ENCODE measurements around the gene FAM50B. TPM values are rescaled to one million over a fixed set of nuclear protein-coding genes. Genes with fewer than 3 reads are reported as not detected.

The FAM50B gene
- total RNA-seq, 2 donors from 2014 or later: 9.9 to 15.6 TPM

- no peak overlapping the region for H3K27ac ChIP-seq
- no peak for ATAC-seq
Observed at GRCh38 chr6:3891883-3892282, 42.7 kb downstream of the FAM50B start.

GRCh38 chr6:3892603-3893002 is 43.4 kb downstream of the FAM50B start:
- Histone ChIP-seq H3K27me3 (no peaks in the 10 kb centered on the region), H3K9me3 (no peaks in the 10 kb centered on the region), H3K4me3 (no peak overlapping the region), H3K27ac (no peak overlapping the region), H3K36me3 (replicated peaks in 1 of 2; ENCODE audit: insufficient read depth in 1 of 2, low read depth in 2 of 2) (no peaks in the 10 kb centered on the region), H3K4me1 (peaks cover 4% of the 10 kb centered on the region)
- intact Hi-C loops (cut with DNase I): no loop called here
- DNase-seq: no peak
- TF ChIP-seq POLR2A (IDR thresholded peaks at IDR 0.05) (no peak), CTCF (IDR thresholded peaks at IDR 0.05) (no peak)
- no peak for ATAC-seq
- 90 to 95% methylated on average over 6 of the region's 6 CpGs for whole genome bisulfite sequencing, 2 donors

More at GRCh38 chr6:3891883-3892282, 42.7 kb downstream of the FAM50B start:
- H3K36me3 ChIP-seq (replicated peaks in 1 of 2; ENCODE audit: insufficient read depth in 1 of 2, low read depth in 2 of 2): no peaks in the 10 kb centered on the region
- DNase-seq: no peak
- intact Hi-C loops (cut with DNase I): no loop called here
- no peaks in the 10 kb centered on the region for H3K27me3 ChIP-seq
- WGBS, 2 donors: 42 to 43% methylated on average over 3 of the region's 3 CpGs
- H3K4me1 ChIP-seq: peaks cover 4% of the 10 kb centered on the region
- no peaks in the 10 kb centered on the region for H3K9me3 ChIP-seq
- H3K4me3 ChIP-seq: no peak overlapping the region
- no peak for TF ChIP-seq CTCF (IDR thresholded peaks at IDR 0.05)
- TF ChIP-seq POLR2A (IDR thresholded peaks at IDR 0.05): no peak

GRCh38 chr6:3893487-3893886 is 44.3 kb downstream of the FAM50B start:
- Histone ChIP-seq H3K27ac (no peak overlapping the region), H3K4me3 (no peak overlapping the region)

GRCh38 chr6:3893917-3894316 is 44.7 kb downstream of the FAM50B start:
- 84 to 88% methylated on average over 3 of the region's 3 CpGs for WGBS, 2 donors
- peaks cover 4% of the 10 kb centered on the region for H3K4me1 ChIP-seq
- DNase-seq: no peak
- H3K27ac ChIP-seq: no peak overlapping the region
- H3K4me3 ChIP-seq: no peak overlapping the region
- no peak for ATAC-seq
- no peaks in the 10 kb centered on the region for H3K9me3 ChIP-seq
- no peaks in the 10 kb centered on the region for H3K36me3 ChIP-seq (replicated peaks in 1 of 2; ENCODE audit: insufficient read depth in 1 of 2, low read depth in 2 of 2)
- TF ChIP-seq CTCF (IDR thresholded peaks at IDR 0.05): no peak
- TF ChIP-seq POLR2A (IDR thresholded peaks at IDR 0.05): no peak
- intact Hi-C loops (cut with DNase I): no loop called here
- no peaks in the 10 kb centered on the region for H3K27me3 ChIP-seq

More at GRCh38 chr6:3893487-3893886, 44.3 kb downstream of the FAM50B start:
- WGBS, 2 donors: 94 to 96% methylated on average over 10 of the region's 10 CpGs
- H3K9me3 ChIP-seq: no peaks in the 10 kb centered on the region
- intact Hi-C loops (cut with DNase I): no loop called here
- no peaks in the 10 kb centered on the region for H3K27me3 ChIP-seq
- no peaks in the 10 kb centered on the region for H3K36me3 ChIP-seq (replicated peaks in 1 of 2; ENCODE audit: insufficient read depth in 1 of 2, low read depth in 2 of 2)
- peaks cover 4% of the 10 kb centered on the region for H3K4me1 ChIP-seq
- no peak for TF ChIP-seq POLR2A (IDR thresholded peaks at IDR 0.05)
- no peak for TF ChIP-seq CTCF (IDR thresholded peaks at IDR 0.05)
- ATAC-seq (no peak), DNase-seq (no peak)

- TF ChIP-seq CTCF (IDR thresholded peaks at IDR 0.05) (no peak), POLR2A (IDR thresholded peaks at IDR 0.05) (no peak)
- Histone ChIP-seq H3K27ac (no peak overlapping the region), H3K36me3 (replicated peaks in 1 of 2; ENCODE audit: insufficient read depth in 1 of 2, low read depth in 2 of 2) (no peaks in the 10 kb centered on the region), H3K4me3 (no peak overlapping the region), H3K9me3 (no peaks in the 10 kb centered on the region), H3K4me1 (peaks cover 4% of the 10 kb centered on the region), H3K27me3 (no peaks in the 10 kb centered on the region)
- intact Hi-C loops (cut with DNase I): no loop called here
- WGBS, 2 donors: 87 to 92% methylated on average over 14 of the region's 14 CpGs
- ATAC-seq (no peak), DNase-seq (no peak)
Observed at GRCh38 chr6:3894590-3895311, 45.6 kb downstream of the FAM50B start.
